GM18511 (cell line): Measurements from ENCODE around the gene ELAVL1.
"Not testable (repeated sequence)": the region's sequence is repeated elsewhere in the genome, so short reads cannot be mapped to it uniquely, and the experiment has no call there.

ENCODE experiments used
- ATAC-seq: cut with Tn5 transposase; IDR thresholded peaks from one replicate; pipeline ENCODE4 v1.9.1; 2021; ENCODE audit warnings: mild to moderate bottlenecking, moderate library complexity; ENCODE audit not compliant: unreplicated experiment

The ELAVL1 gene

GRCh38 chr19:8005534-8006256 is at the start of gene ELAVL1:
ELAVL1 (minus strand) TSS chr19:8005641; CDS start chr19:7991815, 13,826 bp downstream.
- peak; percentile 70 for ATAC-seq

GRCh38 chr19:8054169-8054568 is 48.7 kb upstream of the ELAVL1 start:
- no peak for ATAC-seq

GRCh38 chr19:8052464-8052859 is 47.0 kb upstream of the ELAVL1 start, which contains the start of gene CCL25:
CCL25 (plus strand) TSS chr19:8052760; CDS start chr19:8053050, 290 bp downstream.
- ATAC-seq, result no peak

GRCh38 chr19:8050274-8051096 is 45.0 kb upstream of the ELAVL1 start:
- peak; percentile 83 for ATAC-seq

GRCh38 chr19:8046569-8047165 is 41.2 kb upstream of the ELAVL1 start:
- no peak for ATAC-seq

GRCh38 chr19:8045872-8046568 is 40.6 kb upstream of the ELAVL1 start:
- ATAC-seq, result no peak

- ATAC-seq, result no peak
These were observed 38.6 kb upstream of the ELAVL1 start for GRCh38 chr19:8044018-8044417.

- no peak for ATAC-seq
These were observed 37.5 kb upstream of the ELAVL1 start for GRCh38 chr19:8042900-8043299.

- no peak for ATAC-seq
These were observed 36.1 kb upstream of the ELAVL1 start for GRCh38 chr19:8041531-8041931.

GRCh38 chr19:8039231-8039630 is 33.8 kb upstream of the ELAVL1 start:
- no peak for ATAC-seq

GRCh38 chr19:8038815-8039214 is 33.4 kb upstream of the ELAVL1 start:
- no peak for ATAC-seq

GRCh38 chr19:8036434-8037099 is 31.1 kb upstream of the ELAVL1 start:
- no peak for ATAC-seq

- no peak for ATAC-seq
These were observed 28.7 kb upstream of the ELAVL1 start for GRCh38 chr19:8034178-8034525.

- not testable (repeated sequence) for ATAC-seq
These were observed 28.1 kb upstream of the ELAVL1 start for GRCh38 chr19:8033287-8034177.

- ATAC-seq, result no peak
These were observed 25.5 kb upstream of the ELAVL1 start for GRCh38 chr19:8030960-8031359.

- no peak for ATAC-seq
These were observed 23.6 kb upstream of the ELAVL1 start for GRCh38 chr19:8028951-8029491.

GRCh38 chr19:8025316-8025715 is 19.9 kb upstream of the ELAVL1 start:
- no peak for ATAC-seq

- ATAC-seq, result not testable (repeated sequence)
These were observed 18.8 kb upstream of the ELAVL1 start for GRCh38 chr19:8024256-8024655.

- ATAC-seq, result no peak
These were observed 17.9 kb upstream of the ELAVL1 start for GRCh38 chr19:8023371-8023770.
